ENCODE results near the gene LBH.

DNA sequence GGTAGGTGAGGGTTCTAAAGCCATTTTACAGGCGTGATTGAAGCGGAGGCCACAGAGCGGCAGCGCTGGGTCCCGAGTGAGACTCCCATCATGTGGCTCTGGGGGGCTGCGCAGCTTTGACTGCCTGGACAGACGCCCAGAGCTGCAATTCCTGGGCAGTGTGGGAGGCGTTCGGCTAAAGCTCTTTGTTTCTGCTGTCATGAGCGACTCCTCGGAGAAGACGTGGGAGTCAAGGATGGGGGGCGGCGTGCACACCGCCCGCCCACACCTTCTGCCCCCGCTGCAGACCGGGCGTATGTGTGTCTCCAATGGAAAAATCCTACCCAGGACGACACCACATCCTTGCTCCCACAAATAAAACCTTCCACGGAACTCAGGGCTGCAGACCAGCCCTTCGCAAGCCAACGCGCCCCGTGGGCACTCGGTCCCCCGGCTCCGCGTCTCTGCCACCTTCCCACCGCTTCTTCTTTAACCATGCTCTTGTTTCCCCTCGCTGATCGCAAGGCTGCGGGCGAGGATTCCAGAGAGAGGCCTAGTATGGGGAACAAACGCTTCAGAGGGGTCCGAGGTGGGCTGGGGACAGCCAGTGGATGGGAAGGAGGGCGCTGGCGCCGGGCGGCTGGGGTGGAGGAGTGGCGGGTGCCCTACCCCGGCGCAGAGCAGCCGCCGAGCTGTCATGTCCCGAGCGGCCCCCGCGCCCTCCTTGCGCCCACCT is 680 bp upstream of the LBH start:
- TF ChIP-seq POLR2A (IDR thresholded peaks at IDR 0.05; ENCODE audit: low read depth, low read length) (no peak), POLR2AphosphoS5 (IDR thresholded peaks at IDR 0.05; ENCODE audit: low read depth, low read length) (no peak)

All from GM12891 (cell line).